GM06990 (cell line): ENCODE data around the gene RPL3.

Source experiments
- DNase-seq: peaks from one replicate; pipeline ENCODE4 v3.0.0-alpha.2; 2011; ENCODE audit not compliant: insufficient read length; ENCODE audit errors: extremely low read depth
- H3K27me3 ChIP-seq: replicated peaks from 2 replicates; pipeline ENCODE4 v1.6.0; 2011; ENCODE audit warnings: low read length; ENCODE audit not compliant: control insufficient read depth, insufficient read depth
- H3K36me3 ChIP-seq: 2 replicates; pipeline ENCODE4 v1.5.1; 2011; ENCODE audit warnings: low read length; ENCODE audit not compliant: control insufficient read depth, insufficient read depth
- H3K4me3 ChIP-seq: replicated peaks from 2 replicates; pipeline ENCODE4 v1.5.1; 2011; ENCODE audit warnings: low read depth, mild to moderate bottlenecking, control low read depth, low read length
- TF ChIP-seq, protein P1 (sequence below): IDR thresholded peaks from 2 replicates; pipeline ENCODE4 v1.5.1; 2011; ENCODE audit warnings: low read length, control low read depth, mild to moderate bottlenecking, inconsistent platforms; ENCODE audit not compliant: insufficient read depth, poor library complexity, severe bottlenecking

RPL3 gene

DNA sequence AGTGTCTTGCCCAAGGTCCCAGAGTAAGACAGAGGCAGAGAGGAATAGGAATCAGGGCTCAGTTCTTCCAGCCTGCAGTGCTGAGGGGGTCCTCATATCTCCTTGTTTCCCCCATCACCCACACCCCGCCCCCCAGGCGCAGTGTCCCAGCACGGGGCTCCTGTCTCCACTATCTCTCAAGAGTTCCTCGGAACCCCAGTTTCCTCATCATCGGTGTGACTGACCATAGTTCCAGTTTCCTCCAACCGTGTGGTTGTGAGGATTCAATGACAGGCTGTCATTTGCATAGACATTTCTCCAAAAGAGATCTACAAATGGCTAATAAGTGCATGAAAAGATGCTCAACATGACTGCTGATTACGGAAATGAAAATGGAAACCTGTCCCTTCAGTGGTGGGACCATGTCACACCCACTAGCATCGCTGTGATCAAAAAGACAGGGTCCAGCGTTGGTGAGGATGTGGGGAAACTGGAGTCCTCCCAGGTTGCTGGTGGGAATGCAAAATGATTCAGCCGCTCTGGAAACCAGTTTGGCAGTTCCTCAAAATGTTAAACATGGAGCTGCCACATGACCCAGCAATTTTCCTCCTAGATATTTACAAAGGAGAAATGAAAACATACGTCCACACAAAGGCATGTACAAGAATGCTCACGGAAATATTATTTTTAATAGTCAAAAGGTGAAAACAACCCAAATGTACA lies 42.8 kb downstream of the RPL3 start:
- Histone ChIP-seq H3K36me3 (no peaks in the 10 kb centered on the region), H3K27me3 (no peaks in the 10 kb centered on the region), H3K4me3 (no peak overlapping the region)
- no peak for DNase-seq
- TF ChIP-seq, protein P1, sequence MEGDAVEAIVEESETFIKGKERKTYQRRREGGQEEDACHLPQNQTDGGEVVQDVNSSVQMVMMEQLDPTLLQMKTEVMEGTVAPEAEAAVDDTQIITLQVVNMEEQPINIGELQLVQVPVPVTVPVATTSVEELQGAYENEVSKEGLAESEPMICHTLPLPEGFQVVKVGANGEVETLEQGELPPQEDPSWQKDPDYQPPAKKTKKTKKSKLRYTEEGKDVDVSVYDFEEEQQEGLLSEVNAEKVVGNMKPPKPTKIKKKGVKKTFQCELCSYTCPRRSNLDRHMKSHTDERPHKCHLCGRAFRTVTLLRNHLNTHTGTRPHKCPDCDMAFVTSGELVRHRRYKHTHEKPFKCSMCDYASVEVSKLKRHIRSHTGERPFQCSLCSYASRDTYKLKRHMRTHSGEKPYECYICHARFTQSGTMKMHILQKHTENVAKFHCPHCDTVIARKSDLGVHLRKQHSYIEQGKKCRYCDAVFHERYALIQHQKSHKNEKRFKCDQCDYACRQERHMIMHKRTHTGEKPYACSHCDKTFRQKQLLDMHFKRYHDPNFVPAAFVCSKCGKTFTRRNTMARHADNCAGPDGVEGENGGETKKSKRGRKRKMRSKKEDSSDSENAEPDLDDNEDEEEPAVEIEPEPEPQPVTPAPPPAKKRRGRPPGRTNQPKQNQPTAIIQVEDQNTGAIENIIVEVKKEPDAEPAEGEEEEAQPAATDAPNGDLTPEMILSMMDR: no peak

DNA sequence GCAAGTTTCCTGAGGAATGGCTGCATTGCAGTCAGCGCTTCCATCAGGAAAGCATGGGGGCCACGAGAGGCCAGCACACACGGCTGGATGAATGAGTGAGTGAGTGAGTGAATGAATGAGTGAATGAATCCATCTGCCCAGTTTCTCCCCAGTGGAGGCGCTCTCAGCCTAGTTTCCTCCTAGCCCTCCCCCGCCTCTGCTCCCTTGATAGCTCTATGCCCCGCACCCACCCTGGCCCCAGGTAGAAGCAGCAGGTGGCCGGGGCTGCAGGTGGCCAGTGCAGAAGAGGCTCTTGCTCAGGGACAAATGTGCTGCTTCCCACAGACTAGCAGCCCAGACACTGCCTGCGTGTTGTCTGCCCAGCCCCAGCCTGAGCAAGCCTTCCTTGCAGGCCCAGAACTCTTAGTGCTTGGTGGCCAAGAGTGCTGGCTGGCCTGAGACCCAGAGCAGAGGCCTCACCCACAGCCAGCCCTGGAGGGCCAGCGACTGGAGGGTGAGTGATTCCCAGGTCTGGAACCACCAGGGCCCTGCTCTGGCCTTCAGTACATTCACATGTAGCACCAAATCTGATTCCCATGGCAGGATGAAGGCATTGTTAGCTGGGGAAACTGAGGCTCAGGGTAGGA lies 43.5 kb downstream of the RPL3 start:
- Histone ChIP-seq H3K4me3 (no peak overlapping the region), H3K36me3 (no peaks in the 10 kb centered on the region), H3K27me3 (no peaks in the 10 kb centered on the region)
- TF ChIP-seq, protein P1: no peak
- DNase-seq: no peak

DNA sequence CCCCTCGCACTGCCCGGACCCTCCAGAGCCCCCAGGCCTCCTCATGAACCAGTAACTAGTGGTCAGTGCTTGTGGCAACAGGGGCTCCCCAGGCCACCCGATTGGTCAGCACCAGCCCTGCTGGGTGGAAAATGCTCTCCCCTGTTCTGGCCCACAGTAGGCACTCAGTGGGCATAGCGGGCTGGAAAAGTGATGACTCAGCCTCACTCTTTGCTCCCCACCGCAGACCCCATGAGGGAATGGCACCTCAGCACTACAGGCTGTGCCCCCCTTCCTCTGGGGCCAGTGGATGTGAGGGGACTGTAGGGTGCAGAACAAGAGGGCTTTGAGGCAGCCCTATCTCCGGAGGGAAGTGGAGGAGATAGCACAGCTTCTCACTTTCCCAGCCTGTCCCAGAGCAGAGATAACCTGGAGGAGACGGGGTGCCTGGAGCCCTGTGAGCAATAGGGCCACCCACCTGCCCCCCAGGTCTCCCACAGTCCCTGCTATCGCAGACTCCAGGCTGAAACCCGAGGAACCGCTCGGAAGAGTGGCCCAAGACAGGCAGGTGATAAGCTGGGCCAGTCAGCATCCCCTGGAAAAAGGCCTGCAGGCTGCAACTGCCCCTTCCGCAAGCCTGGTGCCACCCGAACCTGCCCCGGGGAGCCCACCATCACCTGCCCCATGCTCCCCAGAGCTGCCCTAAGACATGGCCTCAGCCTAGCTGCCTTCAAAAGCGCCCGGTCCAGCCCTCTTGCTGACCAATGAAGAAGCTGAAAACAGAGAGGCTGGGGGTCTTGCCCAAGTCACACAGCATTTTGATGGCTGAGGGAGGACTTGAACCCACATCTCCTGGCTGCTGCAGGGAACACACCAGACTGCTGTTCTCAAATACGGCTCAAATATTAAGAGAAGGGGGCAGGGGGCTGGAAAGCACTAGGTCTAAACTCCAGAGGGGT lies 45.2 kb downstream of the RPL3 start:
- H3K4me3 ChIP-seq: no peak overlapping the region

DNA sequence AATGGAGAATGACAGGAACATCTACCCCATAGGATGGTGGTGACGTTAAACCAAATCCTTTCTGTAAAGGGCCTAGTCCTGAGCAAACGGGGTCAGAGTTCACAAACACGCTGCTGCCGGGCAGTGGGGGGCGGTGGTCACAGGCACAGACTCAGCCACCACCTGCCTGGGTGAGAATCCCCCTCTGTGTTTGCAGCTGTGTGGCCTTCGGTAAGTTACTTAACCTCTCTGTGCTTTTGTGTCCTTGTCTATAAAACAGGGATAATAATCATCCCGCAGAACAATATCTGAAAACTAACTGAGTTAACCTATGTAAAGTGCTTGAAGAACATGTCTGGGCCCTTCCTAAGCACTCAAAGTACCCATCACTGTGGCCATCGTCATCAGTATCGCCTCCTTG lies 48.6 kb downstream of the RPL3 start:
- no peak overlapping the region for H3K4me3 ChIP-seq
- H3K36me3 ChIP-seq: no peaks in the 10 kb centered on the region
- TF ChIP-seq, protein P1: no peak
- no peaks in the 10 kb centered on the region for H3K27me3 ChIP-seq
- DNase-seq: no peak

More for the DNA sequence above, 45.2 kb downstream of the RPL3 start:
- no peaks in the 10 kb centered on the region for H3K27me3 ChIP-seq
- no peaks in the 10 kb centered on the region for H3K36me3 ChIP-seq
- TF ChIP-seq, protein P1: no peak
- no peak for DNase-seq

DNA sequence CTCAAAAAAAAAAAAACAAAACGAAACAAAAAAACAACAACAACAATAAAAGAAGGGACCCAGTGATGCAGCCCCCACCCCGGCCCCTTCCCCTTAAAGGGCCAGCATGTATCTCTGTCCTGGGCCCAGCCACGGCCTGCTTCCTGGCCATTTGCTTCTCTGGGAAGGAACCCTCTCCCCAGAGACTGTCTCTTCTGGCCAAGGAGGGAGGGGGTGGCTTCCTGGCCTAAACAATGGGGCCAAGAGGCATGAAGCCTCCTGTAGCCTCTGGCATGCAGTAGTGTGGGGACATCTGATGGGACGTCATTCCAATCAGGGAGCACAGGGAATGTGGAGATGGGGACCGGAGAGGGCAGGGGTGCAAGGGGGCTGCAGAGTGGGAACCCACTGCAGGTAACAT lies 49.1 kb downstream of the RPL3 start:
- no peaks in the 10 kb centered on the region for H3K27me3 ChIP-seq
- DNase-seq: no peak
- TF ChIP-seq, protein P1: no peak
- H3K36me3 ChIP-seq: no peaks in the 10 kb centered on the region
- no peak overlapping the region for H3K4me3 ChIP-seq
